Inflammatory macrophage treated with lipopolysaccharide for 4 hours (primary cell): ENCODE results near the gene EIF3K.
A peak's percentile ranks its signal among the peaks of the same experiment; 100 is the strongest.
"Not testable (repeated sequence)": the region's sequence is repeated elsewhere in the genome, so short reads cannot be mapped to it uniquely, and the experiment has no call there.

Experiments
- DNase-seq: peaks from one replicate; pipeline ENCODE4 v3.0.0-alpha.2; 2020

The EIF3K gene

DNA sequence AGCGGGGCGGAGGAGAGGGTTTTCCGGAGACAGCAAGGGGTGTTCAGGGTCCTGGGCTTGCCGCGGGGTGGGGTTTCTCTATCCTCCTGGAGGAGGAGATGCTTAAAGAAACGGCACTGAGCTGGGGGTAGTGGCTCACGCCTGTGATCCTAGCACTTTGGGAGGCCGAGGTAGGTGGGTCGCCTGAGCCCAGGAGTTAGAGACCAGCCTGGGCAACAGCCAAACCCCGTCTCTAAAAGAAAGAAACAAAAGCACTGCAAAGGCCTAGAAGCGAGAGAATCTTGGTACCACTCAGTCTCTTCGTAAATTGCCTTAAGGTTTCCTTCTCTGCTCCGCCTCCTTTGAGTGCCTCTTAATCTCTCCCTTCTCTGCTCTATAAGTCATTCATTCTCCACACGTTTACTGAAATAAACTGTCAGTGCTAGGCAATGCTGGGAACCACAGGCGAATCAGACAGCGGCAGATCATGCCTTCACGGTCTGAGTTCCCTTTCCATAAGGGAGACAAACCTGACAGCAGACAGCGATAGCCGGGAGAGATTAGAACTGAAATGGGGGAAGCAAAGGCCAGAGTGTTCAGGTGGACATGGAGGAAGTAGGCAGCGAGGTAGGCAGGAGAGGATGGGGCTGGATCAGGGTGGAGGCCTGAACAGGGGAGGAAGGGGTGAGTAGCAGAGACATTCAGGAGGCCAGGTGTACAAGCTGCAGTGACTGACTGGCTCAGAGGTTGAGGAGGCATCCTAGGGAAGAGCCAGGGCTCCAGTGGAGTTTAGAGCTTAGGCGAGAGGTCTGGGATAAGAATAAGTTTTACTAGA is 580 bp downstream of the EIF3K start:
- no peak for DNase-seq

DNA sequence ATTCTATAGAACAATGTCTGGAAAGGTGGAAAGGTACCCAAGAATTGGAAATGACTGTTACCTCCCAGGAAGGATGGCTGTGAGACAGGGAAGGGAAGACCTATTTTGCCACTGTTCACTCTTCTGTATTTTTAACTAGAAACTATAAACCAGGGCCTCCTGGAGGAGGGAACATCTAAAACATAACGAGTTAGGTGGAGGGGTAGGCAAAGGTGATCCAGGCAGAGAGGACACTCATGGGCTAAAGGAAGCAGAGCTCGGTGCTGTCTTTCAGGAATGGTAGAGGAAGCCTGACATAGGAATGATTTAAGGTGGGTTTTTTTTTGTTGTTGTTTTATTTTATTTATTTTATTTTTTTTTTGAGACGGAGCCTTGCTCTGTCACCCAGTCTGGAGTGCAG is 5.8 kb downstream of the EIF3K start:
- no peak for DNase-seq

DNA sequence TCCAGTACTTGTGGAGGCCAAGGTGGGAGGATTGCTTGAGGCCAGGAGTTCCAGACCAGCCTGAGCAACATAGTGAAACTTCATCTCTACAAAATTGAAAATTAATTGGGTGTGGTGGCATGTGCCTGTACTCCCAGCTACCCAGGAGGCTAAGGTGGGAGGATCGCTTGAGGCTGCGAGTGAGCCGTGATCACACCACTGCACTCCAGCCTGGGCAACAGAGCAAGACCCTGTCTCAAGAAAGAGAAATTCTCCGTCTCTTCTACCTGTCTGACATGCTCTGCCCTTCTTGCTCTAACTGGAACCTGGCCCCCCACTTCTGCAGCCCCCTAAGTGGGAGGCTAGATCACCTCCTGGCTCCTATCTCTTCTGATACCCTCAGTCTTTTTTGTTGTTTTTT is 7.4 kb downstream of the EIF3K start:
- no peak for DNase-seq

DNA sequence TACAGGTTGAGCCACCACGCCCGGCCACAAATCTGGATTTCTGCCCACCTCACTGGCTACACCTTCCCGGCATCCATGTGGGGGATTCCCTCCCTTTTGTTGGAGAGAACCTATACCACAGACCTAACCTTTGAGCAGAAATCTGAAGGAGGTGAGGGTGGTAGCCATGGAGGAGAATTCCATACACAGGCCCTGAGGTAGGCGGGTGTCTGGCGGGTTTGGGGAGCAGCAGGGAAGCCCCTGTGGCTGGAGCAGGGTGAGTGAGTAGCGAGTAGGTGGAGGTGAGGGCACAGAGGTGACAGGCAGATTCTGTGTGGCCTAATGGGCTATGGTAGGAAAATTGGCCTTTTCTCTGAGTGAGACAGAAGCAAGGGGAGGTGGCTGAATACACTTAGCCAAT is 10.6 kb downstream of the EIF3K start:
- no peak for DNase-seq

DNA sequence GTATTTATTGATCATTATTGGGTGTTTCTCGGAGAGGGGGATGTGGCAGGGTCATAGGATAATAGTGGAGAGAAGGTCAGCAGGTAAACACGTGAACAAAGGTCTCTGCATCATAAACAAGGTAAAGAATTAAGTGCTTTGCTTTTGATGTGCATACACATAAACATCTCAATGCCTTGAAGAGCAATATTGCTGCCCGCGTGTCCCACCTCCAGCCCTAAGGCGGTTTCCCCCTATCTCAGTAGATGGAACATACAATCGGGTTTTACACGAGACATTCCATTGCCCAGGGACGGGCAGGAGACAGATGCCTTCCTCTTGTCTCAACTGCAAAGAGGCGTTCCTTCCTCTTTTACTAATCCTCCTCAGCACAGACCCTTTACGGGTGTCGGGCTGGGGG is 12.3 kb downstream of the EIF3K start:
- DNase-seq = not testable (repeated sequence)

DNA sequence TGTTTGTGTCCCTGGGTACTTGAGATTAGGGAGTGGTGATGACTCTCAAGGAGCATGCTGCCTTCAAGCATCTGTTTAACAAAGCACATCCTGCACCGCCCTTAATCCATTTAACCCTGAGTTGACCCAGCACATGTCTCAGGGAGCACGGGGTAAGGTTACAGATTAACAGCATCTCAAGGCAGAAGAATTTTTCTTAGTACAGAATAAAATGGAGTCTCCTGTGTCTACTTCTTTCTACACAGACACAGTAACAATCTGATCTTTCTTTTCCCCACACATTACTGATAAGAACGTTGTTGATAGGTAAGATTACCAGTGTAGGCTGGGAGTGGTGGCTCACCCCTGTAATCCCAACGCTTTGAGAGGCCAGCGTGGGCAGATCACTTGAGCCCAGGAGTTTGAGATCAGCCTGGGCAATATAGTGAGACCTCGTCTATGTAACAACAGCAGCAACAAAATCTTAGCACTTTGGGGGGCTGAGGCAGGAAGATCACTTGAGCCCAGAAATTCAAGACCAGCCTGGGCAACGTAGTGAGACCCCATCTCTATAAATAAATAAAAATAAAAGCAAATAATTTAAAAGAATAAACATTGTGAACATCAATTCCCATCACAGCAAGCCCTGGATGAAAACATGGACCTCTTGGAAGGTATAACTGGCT is 13.0 kb downstream of the EIF3K start:
- DNase-seq = not testable (repeated sequence)

DNA sequence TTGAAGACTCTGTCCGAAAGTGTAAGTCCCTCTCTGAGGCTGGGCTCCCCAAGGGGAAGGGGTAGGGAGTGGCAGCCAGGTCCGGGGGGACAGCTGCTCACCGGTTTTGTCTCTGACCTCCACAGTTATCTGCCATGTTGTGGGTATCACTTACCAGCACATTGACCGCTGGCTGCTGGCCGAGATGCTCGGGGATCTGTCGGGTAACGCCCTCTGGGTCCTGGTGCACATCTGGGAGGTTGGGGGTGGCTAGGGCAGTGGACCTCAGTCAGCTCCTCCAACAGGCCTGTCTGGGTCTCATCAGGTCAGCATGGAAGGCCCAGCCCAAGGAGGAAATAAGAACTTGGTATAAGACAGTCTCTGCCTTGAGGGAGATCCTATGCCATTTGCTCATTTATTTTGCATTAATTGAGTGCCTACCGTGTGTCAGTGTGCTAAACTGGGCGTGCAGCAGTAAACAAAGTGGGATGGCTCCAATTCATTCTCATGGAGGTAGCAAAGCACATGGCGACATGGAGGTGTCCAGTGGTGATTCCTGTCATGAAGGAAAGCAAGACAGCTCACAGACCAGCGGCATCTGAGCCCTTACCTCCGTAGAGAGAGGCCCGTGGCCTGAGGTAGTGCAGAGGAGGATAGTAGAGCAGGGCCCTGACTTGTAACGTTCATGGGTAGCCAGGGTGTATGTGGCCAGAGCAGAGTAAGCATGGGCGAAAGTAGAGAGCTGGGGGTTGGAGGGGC is 13.7 kb downstream of the EIF3K start:
- no peak for DNase-seq

DNA sequence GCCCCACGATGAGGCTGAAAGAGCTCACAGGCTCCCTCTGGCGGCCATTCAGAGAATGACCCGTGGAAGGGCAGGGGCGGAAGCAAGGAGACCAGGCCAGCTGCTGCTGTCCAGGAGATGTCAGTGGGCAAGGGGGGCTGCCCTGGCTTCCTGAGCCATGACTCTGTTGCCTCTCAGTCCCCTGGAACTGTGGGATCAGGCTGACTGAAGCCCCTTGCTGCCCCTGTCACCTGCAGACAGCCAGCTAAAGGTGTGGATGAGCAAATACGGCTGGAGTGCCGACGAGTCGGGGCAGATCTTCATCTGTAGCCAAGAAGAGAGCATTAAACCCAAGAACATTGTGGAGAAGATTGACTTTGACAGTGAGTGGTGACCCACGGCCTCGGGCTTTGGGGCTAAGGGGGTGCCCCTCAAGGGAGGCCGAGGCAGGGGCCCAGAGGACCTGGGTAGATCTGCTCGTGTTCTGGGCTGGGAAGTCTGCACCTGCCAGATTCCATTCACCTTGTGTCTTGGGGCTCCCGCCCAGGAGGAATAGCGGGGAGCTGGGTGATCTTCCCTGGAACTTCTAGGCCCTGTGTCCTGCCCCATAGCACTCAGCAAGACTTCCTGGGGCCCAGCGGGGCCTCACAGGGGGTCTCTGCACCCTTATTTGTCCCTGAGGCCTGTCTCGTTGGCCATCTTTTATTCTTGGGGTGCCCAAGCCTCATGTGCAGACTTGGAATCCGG is 15.9 kb downstream of the EIF3K start:
- DNase-seq = peak; percentile 59

DNA sequence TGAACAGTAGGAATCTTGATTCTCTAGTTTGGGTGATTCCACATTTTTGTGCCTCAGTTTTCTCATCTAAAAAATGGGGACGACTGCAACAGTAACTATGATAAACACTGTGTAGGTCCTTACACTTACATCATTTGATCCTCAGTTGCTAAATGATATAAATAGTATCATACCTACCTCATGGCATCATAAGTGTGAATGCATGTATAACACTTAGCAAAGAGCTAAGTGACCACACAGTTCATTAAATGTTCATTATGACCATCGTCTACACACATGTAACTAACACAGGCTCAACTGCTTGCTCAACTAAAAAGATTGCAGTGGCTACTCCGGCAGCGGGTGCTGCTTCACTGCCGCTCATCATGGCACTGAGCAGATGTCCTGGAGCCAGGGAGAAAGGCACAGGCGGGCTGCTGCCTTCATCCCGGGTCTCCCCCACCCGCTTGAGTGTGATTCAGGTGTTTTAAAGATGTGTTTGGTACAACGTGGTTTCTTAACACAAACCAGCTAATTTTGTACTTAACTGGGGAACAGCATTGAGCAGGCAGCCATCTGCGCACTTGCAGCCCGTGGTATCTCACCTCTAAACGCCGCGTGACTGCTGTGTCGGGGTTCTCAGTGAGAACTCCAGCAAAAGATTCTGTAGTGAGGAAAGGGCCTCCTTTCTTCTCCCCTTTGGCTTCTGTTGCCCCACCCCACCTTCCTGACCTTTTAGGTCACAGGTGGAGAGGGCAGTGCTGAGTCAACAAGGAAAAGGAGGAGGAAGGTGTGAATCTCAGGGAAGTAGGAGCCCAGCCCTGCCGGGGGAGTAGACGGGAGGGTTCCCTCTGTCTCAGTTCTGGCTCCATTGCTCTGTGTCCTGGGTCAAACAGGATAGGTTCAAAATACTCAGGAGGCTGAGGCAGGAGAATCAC is 16.8 kb downstream of the EIF3K start:
- DNase-seq = no peak

DNA sequence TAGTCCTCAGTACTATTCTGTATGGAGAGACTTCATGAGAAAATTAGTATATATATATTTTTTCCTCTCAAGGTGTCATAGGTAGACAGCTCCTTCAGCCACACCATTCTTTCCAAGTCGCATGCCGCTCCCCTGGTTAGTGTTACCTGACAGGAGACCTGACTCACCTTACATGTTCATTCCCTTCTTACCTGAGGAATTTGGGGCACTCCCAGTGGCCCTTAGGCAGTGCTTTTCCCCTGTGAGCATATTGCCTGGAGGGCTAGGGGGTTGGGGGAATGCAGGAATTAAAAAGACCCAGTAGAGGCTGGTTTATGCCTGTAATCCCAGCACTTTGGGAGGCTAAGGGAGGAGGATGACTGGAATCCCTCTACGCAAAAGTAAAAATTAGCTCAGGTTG is 19.5 kb downstream of the EIF3K start:
- no peak for DNase-seq

DNA sequence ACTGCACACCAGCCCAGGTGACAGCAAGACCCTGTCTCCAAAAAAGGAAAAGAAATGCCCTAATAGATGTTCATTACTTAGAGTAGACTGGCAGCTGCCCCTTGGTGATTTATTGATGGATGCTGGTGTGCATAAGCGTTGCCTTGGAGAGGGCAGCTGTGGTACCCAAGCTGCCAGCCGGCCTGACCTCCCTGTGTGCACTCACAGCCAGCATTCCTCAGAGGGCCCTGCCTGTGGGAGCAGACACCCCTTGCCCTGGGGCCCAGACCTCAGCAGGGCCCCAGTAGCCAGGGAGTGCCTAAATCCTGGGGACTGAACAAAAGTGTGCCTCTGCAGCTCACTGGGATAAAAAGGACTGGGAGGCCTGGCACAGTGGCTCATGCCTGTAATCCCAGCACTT is 20.7 kb downstream of the EIF3K start:
- DNase-seq = no peak

DNA sequence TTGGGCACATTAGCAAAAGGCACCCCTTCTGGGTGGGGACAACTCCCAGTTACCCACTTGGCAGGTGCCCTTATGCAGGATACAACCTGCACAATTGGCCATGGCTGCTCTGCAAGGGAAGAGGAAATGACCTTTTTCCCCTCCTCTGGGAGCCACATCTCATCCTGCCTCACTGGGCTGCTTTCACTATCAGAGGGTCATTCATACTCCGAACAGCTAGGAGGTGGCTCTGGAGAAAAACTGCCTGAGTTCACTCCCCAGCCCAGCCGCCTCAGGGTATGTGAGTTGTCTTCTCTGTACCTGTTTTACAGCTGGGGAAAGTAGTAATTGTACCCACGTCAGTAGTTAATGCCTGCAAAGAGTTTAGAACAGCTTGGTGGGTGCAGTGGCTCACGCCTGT is 21.4 kb downstream of the EIF3K start:
- no peak for DNase-seq

DNA sequence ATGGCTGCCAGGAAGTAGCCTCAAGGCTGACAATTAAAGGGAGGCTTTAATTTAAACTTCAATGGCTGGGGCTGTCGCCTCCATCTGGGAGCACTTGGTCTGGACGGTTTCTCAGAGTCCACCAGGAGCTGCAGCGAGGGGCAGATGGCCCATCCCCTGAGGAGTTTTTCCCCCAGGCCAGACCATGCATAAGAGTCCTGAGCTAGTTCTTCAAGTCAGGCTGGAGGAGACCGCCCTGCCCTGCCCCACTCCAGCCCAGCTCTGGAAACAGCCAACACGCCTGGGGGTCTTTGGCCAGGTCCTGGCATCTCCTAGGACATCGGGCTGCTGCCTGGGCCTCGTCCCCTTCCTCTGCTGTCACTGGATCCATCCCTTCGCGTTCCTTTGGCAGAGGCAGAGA is 23.2 kb downstream of the EIF3K start:
- DNase-seq = no peak

DNA sequence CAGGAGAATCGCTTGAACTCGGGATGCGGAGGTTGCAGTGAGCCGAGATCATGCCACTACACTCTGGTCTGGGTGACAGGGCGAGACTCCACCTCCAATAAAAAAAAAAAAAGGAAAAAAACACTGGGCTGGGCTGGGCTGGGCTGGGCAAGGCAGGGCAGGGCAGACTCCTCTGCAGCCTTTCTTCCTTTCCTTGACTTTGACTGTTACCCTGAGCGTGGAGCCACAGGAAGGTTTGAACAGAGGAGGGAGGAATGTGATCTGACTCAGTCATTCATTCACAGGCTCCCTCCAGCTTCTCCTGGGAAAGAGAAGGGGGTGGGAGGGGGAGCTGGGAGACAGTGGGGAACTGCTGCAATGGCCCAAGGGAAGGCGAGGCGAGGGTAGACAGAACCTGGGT is 25.7 kb downstream of the EIF3K start:
- no peak for DNase-seq

DNA sequence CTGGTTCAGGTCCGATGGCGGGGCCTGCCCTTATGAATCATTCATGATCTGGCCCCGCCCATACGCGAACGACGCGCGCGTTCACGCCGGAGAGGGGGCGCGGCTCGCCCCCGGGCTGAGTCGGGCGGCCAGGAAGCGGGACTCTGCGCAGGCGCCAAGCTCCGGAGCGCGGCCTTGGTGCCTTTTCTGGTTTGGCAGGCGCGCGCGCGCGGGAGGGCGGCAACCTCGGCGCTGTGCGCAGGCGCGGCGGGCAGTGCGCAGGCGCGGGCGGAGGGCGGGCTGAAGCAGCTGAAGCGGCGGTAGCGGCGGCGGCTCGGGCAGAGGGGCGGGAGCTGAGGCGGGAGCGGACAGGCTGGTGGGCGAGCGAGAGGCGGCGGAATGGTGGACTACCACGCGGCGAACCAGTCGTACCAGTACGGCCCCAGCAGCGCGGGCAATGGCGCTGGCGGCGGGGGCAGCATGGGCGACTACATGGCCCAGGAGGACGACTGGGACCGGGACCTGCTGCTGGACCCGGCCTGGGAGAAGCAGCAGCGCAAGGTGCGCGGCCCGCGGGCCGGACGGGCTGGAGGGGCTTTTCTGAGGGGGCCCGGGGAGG is 28.5 kb downstream of the EIF3K start, which contains the start of gene ACTN4:
ACTN4 (plus strand) TSS at position 282 of the 598 bp plus-strand sequence; CDS start at position 379, 97 bp downstream.
- peak; percentile 97 for DNase-seq

DNA sequence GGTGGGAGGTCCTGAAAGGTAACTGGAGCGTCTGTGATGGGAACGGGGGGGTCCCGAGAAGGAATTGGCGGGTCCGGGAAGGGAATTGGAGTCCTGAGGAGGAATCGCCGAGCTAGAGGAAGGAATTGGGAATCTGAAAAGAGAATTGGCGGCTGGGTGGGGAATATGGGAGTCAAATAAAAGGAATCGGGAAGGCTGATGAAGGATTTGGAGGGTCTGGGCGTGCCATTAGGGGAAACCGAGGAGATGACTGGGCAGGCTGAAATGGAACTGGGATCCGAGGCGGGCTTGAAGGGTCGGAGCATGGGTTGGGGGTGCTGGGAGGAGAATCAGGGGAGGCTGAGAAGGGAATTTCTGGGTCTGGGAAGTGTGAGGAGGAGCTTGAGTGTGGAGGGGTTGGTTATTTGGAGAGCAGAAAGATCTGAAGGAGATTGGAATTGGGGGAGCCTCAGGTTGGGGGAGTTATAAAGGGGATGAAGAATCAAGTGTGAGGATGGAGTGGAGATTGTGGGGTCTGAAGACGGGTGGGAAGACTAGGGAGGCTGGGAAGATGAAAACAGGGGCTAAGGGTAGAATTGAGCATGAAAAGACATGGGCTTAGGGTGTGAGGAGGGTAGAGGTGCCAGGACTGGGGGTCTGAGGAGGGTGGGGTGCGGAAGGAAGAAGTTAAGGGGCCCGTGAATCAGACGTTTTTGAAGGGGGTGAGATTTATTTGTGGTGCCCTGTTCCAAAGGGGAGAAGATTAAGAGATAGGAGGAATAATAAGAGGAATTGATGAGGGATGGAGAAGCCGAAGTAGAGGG is 29.2 kb downstream of the EIF3K start:
- DNase-seq = no peak

DNA sequence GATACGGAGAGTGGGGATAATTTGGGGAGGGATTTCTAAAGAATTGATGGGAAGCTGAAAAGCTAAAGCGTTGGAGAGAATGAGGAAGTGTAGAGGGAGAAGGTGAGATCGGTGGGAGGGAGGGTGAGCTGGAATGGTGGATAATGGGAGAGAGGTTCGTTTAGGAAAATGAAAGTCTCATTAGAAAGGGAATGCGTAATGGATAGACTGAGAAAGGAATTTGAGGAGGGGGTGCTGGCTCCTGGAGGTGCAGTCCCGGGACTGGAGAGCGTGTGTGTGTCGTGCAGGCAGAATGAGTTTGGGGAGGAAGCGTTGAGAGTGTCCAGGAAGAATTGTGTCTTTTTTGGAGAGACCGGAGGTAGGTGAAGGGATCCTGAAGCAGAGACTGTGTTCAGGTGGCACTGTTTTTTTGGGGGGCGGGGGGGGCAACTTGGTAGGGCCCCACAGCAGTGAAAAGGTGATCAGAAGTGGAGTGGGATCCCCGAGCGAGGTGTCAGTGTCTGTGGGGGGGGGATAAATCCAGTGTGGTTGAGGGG is 29.8 kb downstream of the EIF3K start:
- no peak for DNase-seq

DNA sequence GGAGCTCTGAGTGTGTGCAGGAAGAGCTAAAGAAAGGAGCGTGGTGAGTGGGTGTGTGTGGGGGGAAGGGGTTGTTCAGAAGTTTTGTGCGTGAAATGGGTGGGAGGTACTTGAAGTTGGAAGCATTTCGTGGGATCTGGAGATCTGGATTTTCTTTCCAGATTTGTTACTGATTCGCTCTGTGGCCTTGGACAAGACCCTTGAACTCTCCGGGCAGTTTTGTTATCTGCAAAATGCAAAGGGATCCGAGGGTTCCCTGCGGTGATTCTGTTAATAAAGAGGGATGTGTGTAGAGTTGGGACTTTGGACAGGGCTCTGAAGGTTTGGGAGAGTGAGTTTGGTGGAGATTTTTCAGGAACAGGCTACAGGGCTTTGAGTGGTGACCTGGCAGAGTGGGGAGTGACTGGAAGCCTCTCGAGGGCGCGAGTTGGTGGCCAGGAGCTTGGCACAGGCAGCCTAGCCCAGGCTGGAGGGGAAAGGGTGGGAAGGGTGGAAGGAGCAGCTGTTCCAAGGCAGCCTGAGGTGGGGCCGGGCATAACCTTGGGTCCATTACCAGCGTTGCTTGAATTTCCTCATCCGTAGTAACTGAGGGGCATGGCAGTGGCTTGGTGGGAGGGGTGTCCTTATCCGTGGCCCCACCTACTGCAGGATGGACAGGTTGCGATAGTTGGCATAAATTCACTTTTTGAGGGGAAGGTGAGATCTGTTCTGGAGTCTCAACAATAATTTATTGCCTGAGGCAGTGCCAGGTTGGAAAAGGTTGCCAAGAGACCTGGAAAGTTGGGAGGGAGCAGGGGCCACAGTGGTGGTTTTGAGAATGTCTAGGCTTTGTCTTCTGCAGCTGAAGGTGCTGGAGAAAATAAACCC is 30.6 kb downstream of the EIF3K start:
- no peak for DNase-seq

DNA sequence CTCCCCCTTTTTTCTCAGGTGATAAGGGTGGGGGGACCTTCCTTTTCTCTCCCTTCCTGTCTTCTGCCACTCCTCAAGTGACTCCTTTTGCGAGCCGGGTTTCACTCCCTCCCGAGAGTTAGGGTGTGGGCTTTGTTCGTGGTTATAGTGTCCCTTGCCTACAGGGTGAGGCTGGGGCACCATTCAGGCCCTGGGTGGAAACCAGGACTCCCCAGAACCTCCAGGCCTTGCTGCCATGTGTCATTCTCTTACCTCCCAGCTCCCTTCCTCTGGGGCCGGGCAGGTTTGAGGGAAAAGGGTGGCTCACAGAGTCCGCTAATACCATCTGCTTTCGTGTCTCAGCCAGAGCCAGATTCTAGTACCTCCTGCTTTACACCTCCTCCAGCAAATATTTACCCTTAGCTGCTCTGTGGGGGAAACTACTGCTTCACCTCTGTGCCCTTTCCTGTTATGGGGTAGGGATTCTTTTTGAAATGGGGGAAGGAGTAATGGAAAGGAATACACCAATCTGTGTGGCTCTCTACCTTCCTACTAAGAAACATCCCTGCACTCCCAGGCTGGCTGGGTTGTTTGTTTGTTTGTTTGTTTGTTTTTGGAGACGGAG is 31.3 kb downstream of the EIF3K start:
- DNase-seq = no peak
